CD8-positive, alpha-beta memory T cell (primary cell): ENCODE results near the gene BANP. TPM values are rescaled to one million over a fixed set of nuclear protein-coding genes. Genes with fewer than 3 reads are reported as not detected.

Source experiments
- CTCF ChIA-PET: fragments of 350-600 bp; sonication (Branson Sonifier 250); formaldehyde crosslinking; loops from one replicate; lab custom pipeline; 2021; ENCODE audit warnings: antibody characterized with exemption; lab: Charles Lee
- POLR2A ChIA-PET: fragments of 350-600 bp; sonication (Branson Sonifier 250); formaldehyde crosslinking; loops from one replicate; lab custom pipeline; 2021; ENCODE audit warnings: antibody characterized with exemption; lab: Charles Lee
- DNase-seq, 5 donors: peaks; one replicate each; pipeline versions ENCODE4 v3.0.0 to v3.0.0-alpha.2; 2020 to 2022; ENCODE audit warnings: mixed read lengths in 1 of 5
- H3K27ac ChIP-seq: one replicate; pipeline ENCODE4 v1.7.0; 2013; ENCODE audit warnings: low read depth, mild to moderate bottlenecking, low read length, moderate library complexity
- H3K27me3 ChIP-seq: 2 replicates; pipeline ENCODE4 v1.7.0; 2013; ENCODE audit warnings: low read length, mild to moderate bottlenecking; ENCODE audit not compliant: insufficient read depth, poor library complexity, severe bottlenecking
- H3K36me3 ChIP-seq: 2 replicates; pipeline ENCODE4 v1.7.0; 2013; ENCODE audit warnings: mild to moderate bottlenecking, low read length, moderate library complexity; ENCODE audit not compliant: insufficient read depth
- H3K4me1 ChIP-seq: 2 replicates; pipeline ENCODE4 v1.7.0; 2013; ENCODE audit warnings: mild to moderate bottlenecking, low read length, moderate library complexity; ENCODE audit not compliant: insufficient read depth
- H3K4me3 ChIP-seq: 2 replicates; pipeline ENCODE4 v1.7.0; 2013; ENCODE audit warnings: mild to moderate bottlenecking, low read length
- H3K9me3 ChIP-seq: 2 replicates; pipeline ENCODE4 v1.7.0; 2013; ENCODE audit warnings: mild to moderate bottlenecking, low read length
- H3K27ac Mint-ChIP-seq, 8 donors: one replicate each; pipeline ENCODE4 v1.8.0; 2020 to 2021; ENCODE audit warnings: mixed read lengths in 8 of 8, mild to moderate bottlenecking in 6 of 8, inconsistent platforms in 3 of 8, moderate library complexity in 3 of 8
- H3K27me3 Mint-ChIP-seq, 2 donors: one replicate each; pipeline ENCODE4 v1.8.0; 2020 to 2021; ENCODE audit warnings: mixed read lengths in 2 of 2, mild to moderate bottlenecking in 1 of 2, moderate library complexity in 1 of 2
- H3K36me3 Mint-ChIP-seq, 3 donors: one replicate each; pipeline ENCODE4 v1.8.0; 2020 to 2021; ENCODE audit warnings: mixed read lengths in 3 of 3, inconsistent platforms in 1 of 3, mild to moderate bottlenecking in 1 of 3
- H3K4me1 Mint-ChIP-seq, 3 donors: one replicate each; pipeline ENCODE4 v1.8.0; 2020 to 2021; ENCODE audit warnings: mixed read lengths in 3 of 3, inconsistent platforms in 1 of 3, mild to moderate bottlenecking in 1 of 3
- H3K4me3 Mint-ChIP-seq, 7 donors: one replicate each; pipeline ENCODE4 v1.8.0; 2020 to 2021; ENCODE audit warnings: mixed read lengths in 7 of 7, mild to moderate bottlenecking in 6 of 7, moderate library complexity in 4 of 7, inconsistent platforms in 2 of 7
- H3K9me3 Mint-ChIP-seq, 5 donors: one replicate each; pipeline ENCODE4 v1.8.0; 2020 to 2022; ENCODE audit warnings: mixed read lengths in 5 of 5, mild to moderate bottlenecking in 3 of 5, moderate library complexity in 2 of 5, inconsistent platforms in 1 of 5
- polyA plus RNA-seq: library from polyadenylated mRNA; unstranded; fragments of 300-500 nt; fragmentation: Illumina TruSeq; gene quantifications from one replicate; pipeline ENCODE4 v1.2.3, GENCODE V29; 2021
- total RNA-seq, 2 experiments: library from RNA; stranded (reverse); gene quantifications; one replicate each; pipeline ENCODE4 v1.2.3, GENCODE V29; 2021

BANP gene
- total and polyA plus RNA-seq, 3 experiments from 2014 or later = 28.5 to 32.5 (median 29.5) TPM

DNA sequence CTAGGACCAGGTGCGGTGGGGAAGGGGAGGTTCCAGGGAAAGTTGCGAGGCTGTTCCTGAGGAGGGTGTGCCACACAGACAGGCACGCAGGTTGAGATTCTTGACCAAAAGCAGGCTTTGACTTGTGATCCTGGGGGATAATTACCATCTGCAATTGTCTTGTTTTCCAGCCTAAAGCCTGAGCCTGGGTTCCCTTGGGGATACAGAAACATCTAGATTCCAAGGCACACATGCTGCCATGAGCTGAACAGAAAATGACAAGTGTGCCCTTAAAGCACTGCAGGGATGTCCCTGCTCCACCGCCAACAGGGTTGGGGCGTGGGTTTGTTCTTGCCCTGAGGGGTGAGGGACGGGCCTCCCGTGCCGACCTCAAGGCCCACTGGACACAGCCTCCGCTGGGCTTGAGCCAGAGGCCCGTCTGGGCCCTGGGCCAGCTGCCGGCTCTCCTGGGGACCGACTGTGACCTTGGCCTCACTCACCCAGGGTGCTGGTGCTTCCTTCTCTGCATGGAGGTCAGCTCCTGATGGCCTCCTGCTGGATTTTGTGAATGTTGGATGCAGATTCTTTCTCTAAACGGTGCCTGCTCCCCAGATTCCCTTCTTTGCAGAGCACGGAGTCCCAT lies 28.9 kb upstream of the BANP start:
- Mint-ChIP-seq H3K4me3 (no peak overlapping the region), H3K27me3 (peaks cover 17 to 21% of the 10 kb centered on the region in 2 donors), H3K36me3 (no peaks in the 10 kb centered on the region), H3K27ac (peak overlapping the region in 1 of 8 donors; percentile 21), H3K9me3 (no peaks in the 10 kb centered on the region), H3K4me1 (peaks cover 0 to 5% (median 4%) of the 10 kb centered on the region in 3 donors)
- ChIA-PET CTCF (no interaction called here), POLR2A (no interaction called here)
- Histone ChIP-seq H3K27ac (no peak overlapping the region), H3K4me1 (peaks cover 3% of the 10 kb centered on the region), H3K4me3 (no peak overlapping the region), H3K9me3 (no peaks in the 10 kb centered on the region), H3K36me3 (no peaks in the 10 kb centered on the region), H3K27me3 (no peaks in the 10 kb centered on the region)
- DNase-seq = no peak

DNA sequence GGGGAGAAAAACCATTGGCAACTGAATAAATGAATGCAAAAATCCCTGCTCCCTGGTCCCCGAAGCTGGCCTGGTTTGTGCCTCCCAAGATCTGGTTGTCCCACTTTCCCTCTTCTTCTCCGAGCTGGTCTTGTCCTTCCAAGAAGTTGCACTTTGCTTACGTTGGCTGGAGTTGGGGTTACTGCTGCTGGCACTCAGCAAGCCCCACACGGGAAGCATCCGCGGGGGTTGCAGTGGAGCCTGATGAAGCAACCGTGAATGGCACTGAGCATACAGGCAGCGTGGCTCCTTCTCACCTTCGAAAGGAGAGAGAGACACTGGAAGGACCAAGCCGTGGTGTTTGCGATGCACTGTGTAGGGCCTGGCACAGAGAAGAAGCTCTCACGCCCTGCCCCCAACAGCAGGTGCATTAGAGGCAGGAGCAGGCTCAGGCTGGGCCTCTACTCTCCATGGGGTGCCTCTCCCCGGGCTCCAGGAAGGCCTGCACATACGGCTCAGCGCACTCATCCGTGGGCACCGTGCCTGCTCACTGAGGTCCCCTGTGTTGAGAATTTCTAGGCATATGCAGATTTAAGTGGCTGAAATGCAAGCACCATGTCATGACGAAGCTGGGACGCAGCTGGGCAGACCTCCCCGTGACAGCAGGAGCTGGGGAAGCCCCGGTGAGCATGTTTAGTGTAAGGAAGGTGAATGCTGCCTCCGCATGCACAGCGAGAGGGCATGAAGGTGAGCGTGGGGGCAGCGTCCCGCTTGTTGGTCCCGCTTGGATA lies 27.0 kb upstream of the BANP start:
- Histone ChIP-seq H3K27ac (no peak overlapping the region), H3K27me3 (no peaks in the 10 kb centered on the region)
- H3K4me1 Mint-ChIP-seq = peaks cover 0 to 5% (median 4%) of the 10 kb centered on the region in 3 donors

DNA sequence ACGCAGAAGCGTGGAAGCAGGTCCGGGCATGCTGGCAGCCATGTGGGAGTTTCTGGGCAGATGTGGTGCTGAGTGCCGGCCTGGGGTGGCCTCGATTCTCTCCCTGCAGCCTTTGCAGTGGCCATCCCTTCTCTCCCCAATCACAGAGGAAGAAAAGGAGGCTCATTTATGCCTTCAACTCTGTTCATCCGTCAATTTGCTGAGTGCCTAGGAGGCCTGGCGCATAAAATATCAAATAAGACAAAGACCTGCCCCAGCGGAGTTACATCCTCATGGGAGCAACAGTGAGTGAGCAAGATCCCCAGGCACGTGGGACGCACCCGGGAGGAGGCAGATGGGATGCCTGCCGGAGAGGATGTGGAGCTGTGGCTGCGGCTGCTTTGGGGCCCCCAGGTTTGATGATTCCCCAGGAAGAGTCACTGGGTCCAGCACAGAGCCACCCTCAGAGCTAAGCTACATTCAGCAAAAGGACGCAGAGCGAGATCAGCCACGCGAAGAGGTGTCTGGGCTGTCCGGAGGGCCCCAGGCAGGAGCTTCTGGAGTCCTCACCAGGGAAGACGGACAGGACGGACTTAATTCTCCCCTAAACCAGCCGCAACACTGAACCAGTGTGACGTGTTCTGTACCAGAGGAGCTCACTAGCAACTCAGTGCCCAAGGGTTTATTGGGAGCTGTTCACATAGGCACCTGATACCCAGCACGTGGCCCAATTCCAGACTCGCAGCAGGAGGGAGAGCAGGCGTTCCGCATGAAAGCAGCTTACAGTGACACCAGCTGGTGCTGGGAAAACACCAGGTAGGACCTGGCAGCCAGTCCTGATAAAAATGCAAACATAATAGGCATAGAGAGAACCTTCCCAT lies 26.2 kb upstream of the BANP start:
- Histone ChIP-seq H3K4me1 (peaks cover 3% of the 10 kb centered on the region), H3K9me3 (no peaks in the 10 kb centered on the region), H3K27ac (no peak overlapping the region), H3K36me3 (no peaks in the 10 kb centered on the region), H3K4me3 (no peak overlapping the region), H3K27me3 (no peaks in the 10 kb centered on the region)
- Mint-ChIP-seq H3K27me3 (peaks cover 11 to 22% of the 10 kb centered on the region in 2 donors), H3K27ac (no peak overlapping the region), H3K9me3 (no peaks in the 10 kb centered on the region), H3K36me3 (no peaks in the 10 kb centered on the region), H3K4me3 (no peak overlapping the region), H3K4me1 (peaks cover 0 to 5% (median 4%) of the 10 kb centered on the region in 3 donors)
- CTCF ChIA-PET = no interaction called here
- no peak for DNase-seq
- POLR2A ChIA-PET = no interaction called here

More for the DNA sequence above, 27.0 kb upstream of the BANP start:
- DNase-seq = no peak
- Histone ChIP-seq H3K4me1 (peaks cover 3% of the 10 kb centered on the region), H3K36me3 (no peaks in the 10 kb centered on the region), H3K4me3 (no peak overlapping the region), H3K9me3 (no peaks in the 10 kb centered on the region)
- Mint-ChIP-seq H3K27me3 (peaks cover 11 to 19% of the 10 kb centered on the region in 2 donors), H3K27ac (peak overlapping the region in 1 of 8 donors; percentile 14), H3K36me3 (no peaks in the 10 kb centered on the region), H3K9me3 (no peaks in the 10 kb centered on the region), H3K4me3 (no peak overlapping the region)
- ChIA-PET CTCF (no interaction called here), POLR2A (no interaction called here)

DNA sequence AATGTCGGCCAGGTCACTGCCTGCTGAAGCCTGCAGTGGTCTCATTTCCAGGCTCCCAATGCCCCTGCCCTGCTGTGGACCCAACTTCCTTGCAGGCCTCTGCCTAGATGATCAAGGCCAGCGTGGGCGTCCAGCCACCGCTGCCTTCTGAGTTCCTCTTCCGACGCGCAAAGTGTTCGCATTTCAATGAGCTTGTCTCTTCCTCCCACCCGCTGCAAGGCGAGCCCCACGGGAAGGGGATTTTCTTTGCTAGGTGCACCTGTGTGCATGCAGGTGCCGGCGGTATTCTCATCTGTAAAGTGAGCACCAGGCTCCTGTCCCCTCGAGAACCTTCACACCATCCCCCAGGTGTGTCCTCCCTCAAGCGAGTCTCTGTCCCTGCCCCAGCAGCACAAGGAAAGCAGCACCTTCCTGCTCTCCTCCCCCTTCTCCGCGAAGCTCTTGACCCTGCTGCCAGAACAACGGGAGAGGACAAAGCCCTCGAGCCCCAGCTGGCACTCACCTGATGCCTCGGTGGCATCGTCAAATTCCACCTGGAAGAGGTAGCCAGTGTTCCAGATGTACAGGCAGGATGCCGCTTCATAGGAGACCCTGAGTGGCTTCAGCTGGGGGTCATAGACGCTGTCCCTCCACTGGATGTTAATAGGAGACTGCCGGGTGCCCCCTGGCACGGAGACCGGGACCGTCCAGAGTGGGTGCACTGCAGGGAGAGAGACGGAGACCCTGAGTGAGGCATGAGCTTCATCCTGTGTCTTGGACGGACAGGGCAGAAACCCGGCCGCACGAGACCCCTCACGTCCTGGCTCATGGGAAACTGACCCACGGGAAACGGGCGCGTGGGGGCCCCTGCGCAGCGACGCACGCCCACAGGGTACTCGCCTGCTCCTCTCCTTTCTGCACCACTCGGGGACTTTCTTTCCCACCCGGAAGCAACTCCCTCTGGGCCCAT lies 24.7 kb upstream of the BANP start:
- H3K4me3 Mint-ChIP-seq = peak overlapping the region in 2 of 7 donors; percentile 21 to 72
- Histone ChIP-seq H3K9me3 (no peaks in the 10 kb centered on the region), H3K36me3 (no peaks in the 10 kb centered on the region), H3K4me1 (peaks cover 3% of the 10 kb centered on the region), H3K27me3 (no peaks in the 10 kb centered on the region), H3K27ac (no peak overlapping the region), H3K4me3 (no peak overlapping the region)
- no peaks in the 10 kb centered on the region for H3K9me3 Mint-ChIP-seq
- peaks cover 0 to 5% (median 4%) of the 10 kb centered on the region in 3 donors for H3K4me1 Mint-ChIP-seq
- peak overlapping the region in 3 of 8 donors; percentile 18 to 62 (median 35) for H3K27ac Mint-ChIP-seq
- no peak for DNase-seq
- H3K36me3 Mint-ChIP-seq = no peaks in the 10 kb centered on the region
- POLR2A ChIA-PET = no interaction called here
- peaks cover 11 to 22% of the 10 kb centered on the region in 2 donors for H3K27me3 Mint-ChIP-seq
- CTCF ChIA-PET = no interaction called here

DNA sequence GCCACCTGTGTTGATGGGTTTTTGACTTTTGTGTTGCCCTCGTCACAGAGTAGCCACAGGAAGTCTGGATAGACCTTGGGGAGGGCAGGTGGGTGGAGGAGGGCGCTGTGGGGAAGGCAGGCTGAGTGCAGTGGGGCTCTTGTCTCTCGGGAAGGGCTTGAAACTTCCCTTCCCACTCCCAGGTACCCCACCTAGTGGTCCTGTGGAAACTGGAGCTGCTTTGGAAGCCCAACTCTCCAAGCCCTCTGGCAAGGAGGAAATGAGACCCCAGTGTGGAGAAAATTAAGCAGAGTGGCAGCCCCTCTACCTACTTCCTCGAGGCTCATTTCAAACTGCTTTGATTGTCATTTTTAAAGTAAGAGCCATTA lies 24.1 kb upstream of the BANP start:
- POLR2A ChIA-PET = no interaction called here

DNA sequence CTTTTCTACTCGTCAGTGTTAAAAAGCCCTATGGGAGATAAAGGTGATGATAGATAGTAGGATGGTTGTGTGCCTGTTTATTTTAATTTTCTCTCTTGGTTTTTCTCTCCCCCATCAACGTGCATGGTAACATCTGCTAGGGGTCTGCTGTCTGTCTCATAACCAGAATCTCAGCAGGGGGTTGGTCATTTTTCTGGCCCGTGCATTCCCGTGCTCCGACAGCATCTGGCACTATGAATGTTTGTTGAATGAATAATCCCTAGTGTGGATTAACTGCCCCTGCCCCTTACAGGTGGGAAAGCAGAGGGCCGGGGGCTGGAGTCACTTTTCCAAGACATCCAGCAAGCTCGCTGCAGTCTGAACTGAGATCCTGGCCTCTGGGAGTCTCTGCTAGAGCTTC lies 21.2 kb upstream of the BANP start:
- no peaks in the 10 kb centered on the region for H3K36me3 ChIP-seq
- DNase-seq = no peak
- Mint-ChIP-seq H3K4me3 (peak overlapping the region in 1 of 7 donors; percentile 44), H3K4me1 (peaks cover 0 to 5% (median 4%) of the 10 kb centered on the region in 3 donors), H3K27ac (no peak overlapping the region), H3K36me3 (no peaks in the 10 kb centered on the region), H3K9me3 (no peaks in the 10 kb centered on the region), H3K27me3 (peaks cover 9 to 15% of the 10 kb centered on the region in 2 donors)
- H3K27ac ChIP-seq = no peak overlapping the region
- H3K4me1 ChIP-seq = peaks cover 3% of the 10 kb centered on the region
- POLR2A ChIA-PET = no interaction called here
- no peaks in the 10 kb centered on the region for H3K9me3 ChIP-seq
- H3K4me3 ChIP-seq = no peak overlapping the region
- H3K27me3 ChIP-seq = no peaks in the 10 kb centered on the region
- CTCF ChIA-PET = no interaction called here

More for the DNA sequence above, 24.1 kb upstream of the BANP start:
- Histone ChIP-seq H3K36me3 (no peaks in the 10 kb centered on the region), H3K27ac (no peak overlapping the region), H3K4me1 (peaks cover 3% of the 10 kb centered on the region), H3K9me3 (no peaks in the 10 kb centered on the region), H3K27me3 (no peaks in the 10 kb centered on the region), H3K4me3 (no peak overlapping the region)
- no peak for DNase-seq
- Mint-ChIP-seq H3K4me1 (peaks cover 0 to 5% (median 4%) of the 10 kb centered on the region in 3 donors), H3K9me3 (no peaks in the 10 kb centered on the region), H3K27me3 (peaks cover 11 to 22% of the 10 kb centered on the region in 2 donors), H3K36me3 (no peaks in the 10 kb centered on the region), H3K27ac (no peak overlapping the region), H3K4me3 (no peak overlapping the region)
- CTCF ChIA-PET = no interaction called here

DNA sequence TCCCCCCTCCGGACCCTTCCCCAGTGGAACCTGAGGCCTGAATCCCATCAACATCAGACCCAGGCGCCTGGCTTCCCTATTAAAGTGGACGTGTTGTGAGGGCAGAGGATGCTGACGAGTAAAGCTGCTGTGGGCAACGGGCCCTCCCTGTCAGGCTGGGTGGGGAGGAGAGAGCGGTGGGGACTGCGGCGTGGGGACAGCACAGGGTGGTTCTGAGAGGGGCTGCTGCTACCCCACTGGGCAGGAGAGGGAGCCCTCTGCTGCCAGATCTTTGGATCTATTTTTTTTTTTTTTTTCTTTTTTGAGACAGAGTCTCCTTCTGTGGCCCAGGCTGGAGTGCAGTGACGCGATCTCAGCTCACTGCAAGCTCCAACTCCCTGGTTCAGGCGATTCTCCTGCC lies 20.8 kb upstream of the BANP start:
- no peak for DNase-seq
- no peaks in the 10 kb centered on the region for H3K27me3 ChIP-seq
- H3K36me3 ChIP-seq = no peaks in the 10 kb centered on the region
- Mint-ChIP-seq H3K27ac (no peak overlapping the region), H3K4me3 (peak overlapping the region in 1 of 7 donors; percentile 44), H3K27me3 (peaks cover 8 to 10% of the 10 kb centered on the region in 2 donors), H3K4me1 (peaks cover 0 to 5% (median 4%) of the 10 kb centered on the region in 3 donors), H3K36me3 (no peaks in the 10 kb centered on the region), H3K9me3 (no peaks in the 10 kb centered on the region)
- H3K4me1 ChIP-seq = peaks cover 3% of the 10 kb centered on the region
- CTCF ChIA-PET = no interaction called here
- POLR2A ChIA-PET = no interaction called here
- H3K9me3 ChIP-seq = no peaks in the 10 kb centered on the region
- no peak overlapping the region for H3K27ac ChIP-seq
- no peak overlapping the region for H3K4me3 ChIP-seq
